ENCODE results near the gene CCR7. TPM values are rescaled to one million over a fixed set of nuclear protein-coding genes. Genes with fewer than 3 reads are reported as not detected.
A peak's percentile ranks its signal among the peaks of the same experiment; 100 is the strongest.

The CCR7 gene
- total and polyA plus RNA-seq, 8 donors = 0.07 to 0.82 (median 0.09) TPM; not detected in 3

GRCh38 chr17:40564195-40564882 lies 933 bp downstream of the CCR7 start:
- intact Hi-C loops (cut with DNase I) = no loop called here

GRCh38 chr17:40563220-40564052 lies 1.8 kb downstream of the CCR7 start:
- ATAC-seq (no peak), DNase-seq (peak in 1 of 6 donors; percentile 9), FAIRE-seq (no peak)
- H3K9me3 ChIP-seq = no peaks in the 10 kb centered on the region
- no peak for TF ChIP-seq CTCF (IDR thresholded peaks at IDR 0.05)
- H3K36me3 ChIP-seq = no peaks in the 10 kb centered on the region
- H3K27me3 ChIP-seq = no peaks in the 10 kb centered on the region
- intact Hi-C loops (cut with DNase I) = no loop called here
- 51 to 53% methylated on average over 13 of the region's 13 CpGs for WGBS, 2 donors
- H3K27ac ChIP-seq = no peak overlapping the region
- H3K4me1 ChIP-seq = peaks cover 0 to 3% (median 0%) of the 10 kb centered on the region in 3 donors
- H3K4me3 ChIP-seq = no peak overlapping the region

More at GRCh38 chr17:40564195-40564882, 933 bp downstream of the CCR7 start:
- Histone ChIP-seq H3K4me1 (peaks cover 0 to 3% (median 0%) of the 10 kb centered on the region in 3 donors), H3K9me3 (no peaks in the 10 kb centered on the region), H3K36me3 (no peaks in the 10 kb centered on the region), H3K27me3 (no peaks in the 10 kb centered on the region), H3K4me3 (no peak overlapping the region), H3K27ac (no peak overlapping the region)
- no peak for TF ChIP-seq CTCF (IDR thresholded peaks at IDR 0.05)
- 62 to 67% methylated on average over 13 of the region's 13 CpGs for WGBS, 2 donors
- DNase-seq (peak in 1 of 6 donors; percentile 7), ATAC-seq (no peak), FAIRE-seq (no peak)

- Histone ChIP-seq H3K9me3 (no peaks in the 10 kb centered on the region), H3K4me3 (no peak overlapping the region), H3K27ac (no peak overlapping the region), H3K4me1 (peaks cover 0 to 3% (median 0%) of the 10 kb centered on the region in 3 donors), H3K27me3 (no peaks in the 10 kb centered on the region), H3K36me3 (no peaks in the 10 kb centered on the region)
- FAIRE-seq (no peak), DNase-seq (no peak), ATAC-seq (no peak)
- no peak for TF ChIP-seq CTCF (IDR thresholded peaks at IDR 0.05)
- intact Hi-C loops (cut with DNase I) = no loop called here
- WGBS, 2 donors = 63 to 83% methylated on average over 1 of the region's 1 CpG
These were observed 2.4 kb downstream of the CCR7 start for GRCh38 chr17:40562838-40563219.

- 49 to 65% methylated on average over 8 of the region's 8 CpGs for WGBS, 2 donors
- Histone ChIP-seq H3K27me3 (no peaks in the 10 kb centered on the region), H3K4me1 (peaks cover 0 to 3% (median 0%) of the 10 kb centered on the region in 3 donors), H3K9me3 (no peaks in the 10 kb centered on the region), H3K27ac (no peak overlapping the region), H3K36me3 (no peaks in the 10 kb centered on the region), H3K4me3 (no peak overlapping the region)
- FAIRE-seq (no peak), DNase-seq (peak in 2 of 6 donors; percentile 19), ATAC-seq (no peak)
- TF ChIP-seq CTCF (IDR thresholded peaks at IDR 0.05) = no peak
- intact Hi-C loops (cut with DNase I) = no loop called here
These were observed 3.2 kb downstream of the CCR7 start for GRCh38 chr17:40561871-40562611.

Measured in pancreas (tissue), 10 donors.